Ascending aorta (tissue), 2 donors: Measurements from ENCODE around the gene PSMG2. TPM values are rescaled to one million over a fixed set of nuclear protein-coding genes. Genes with fewer than 3 reads are reported as not detected.
A peak's percentile ranks its signal among the peaks of the same experiment; 100 is the strongest.

ENCODE experiments used
- DNase-seq, 2 donors: peaks; one replicate each; pipeline ENCODE4 v3.0.0-alpha.2; 2019; ENCODE audit warnings: low spot score in 2 of 2
- H3K27ac ChIP-seq, 2 donors: fragments of 200-600 bp; sonication (generic); one replicate each; pipeline ENCODE4 v1.5.1; 2016 to 2017; ENCODE audit warnings: mild to moderate bottlenecking in 1 of 2
- H3K27me3 ChIP-seq: fragments of 200-600 bp; sonication (generic); one replicate; pipeline ENCODE4 v1.5.1; 2017
- H3K36me3 ChIP-seq, 2 donors: fragments of 200-600 bp; sonication (generic); one replicate each; pipeline ENCODE4 v1.5.1; 2016
- H3K4me1 ChIP-seq, 2 donors: fragments of 200-600 bp; sonication (generic); one replicate each; pipeline ENCODE4 v1.5.1; 2016 to 2017; ENCODE audit warnings: mild to moderate bottlenecking in 1 of 2
- H3K4me3 ChIP-seq, 2 donors: fragments of 200-600 bp; sonication (generic); one replicate each; pipeline ENCODE4 v1.5.1; 2016 to 2017; ENCODE audit warnings: mild to moderate bottlenecking in 1 of 2
- H3K9me3 ChIP-seq, 2 donors: fragments of 200-600 bp; sonication (generic); one replicate each; pipeline ENCODE4 v1.5.1; 2016
- CTCF ChIP-seq, 3 experiments: fragments of 200-600 bp in 2 of 3; fragments of 450-650 bp in 1 of 3; sonication (generic) in 2 of 3; IDR thresholded peaks; one replicate each; pipeline ENCODE4 v1.5.1; 2016 to 2019; ENCODE audit warnings: antibody characterized with exemption in 3 of 3, mild to moderate bottlenecking in 1 of 3, moderate library complexity in 1 of 3
- intact Hi-C: fragments of 100-400 bp; cut with DNase I; formaldehyde crosslinking; loops from one replicate; pipeline ENCODE4 v1.15.1; 2023
- total RNA-seq: library from RNA; depleted of rRNA; stranded (reverse); fragments of >200 nt; gene quantifications from one replicate; pipeline ENCODE4 v1.1.0, GENCODE V29; 2016

PSMG2 gene
- total RNA-seq, 1 donor from 2014 or later, result 52.2 TPM

GRCh38 chr18:12657684-12658425, 45.0 kb upstream of the PSMG2 start, which contains the start of gene SPIRE1:
Gene SPIRE1, minus strand, starts transcription at chr18:12658107. Its CDS starts 241 bp downstream, at chr18:12657866.
- H3K27ac ChIP-seq, result peak within 1 kb of the TSS; percentile 99 to 100
- no peaks in the 10 kb centered on the region for H3K36me3 ChIP-seq
- H3K27me3 ChIP-seq, result no peaks in the 10 kb centered on the region
- H3K4me3 ChIP-seq, result peak within 1 kb of the TSS; percentile 91 to 94
- intact Hi-C loops, result loop anchor here (1.0 to 5.0 kb wide), 7 partner anchors 61 to 386 kb away; partner anchors contain the start of genes AFG3L2 and PRELID3A
- TF ChIP-seq CTCF (IDR thresholded peaks at IDR 0.05), result peak in 1 of 3 experiments; percentile 7
- peaks cover 0 to 22% of the 10 kb centered on the region in 2 donors for H3K4me1 ChIP-seq
- DNase-seq, result peak in 1 of 2 donors; percentile 86
- no peaks in the 10 kb centered on the region for H3K9me3 ChIP-seq

- Histone ChIP-seq H3K27me3 (no peaks in the 10 kb centered on the region), H3K4me1 (peaks cover 0 to 19% of the 10 kb centered on the region in 2 donors), H3K9me3 (no peaks in the 10 kb centered on the region), H3K36me3 (peaks cover 0 to 2% of the 10 kb centered on the region in 2 donors), H3K27ac (peak overlapping the region; percentile 99 to 100), H3K4me3 (peak overlapping the region; percentile 91 to 94)
- no peak for TF ChIP-seq CTCF (IDR thresholded peaks at IDR 0.05)
- intact Hi-C loops, result loop anchor here (1.0 to 5.0 kb wide), 5 partner anchors 61 to 386 kb away; partner anchors contain the start of gene AFG3L2
- DNase-seq, result no peak
These were observed 44.3 kb upstream of the PSMG2 start for GRCh38 chr18:12658426-12659138.

- peak in 1 of 2 donors; percentile 71 for DNase-seq
- Histone ChIP-seq H3K9me3 (no peaks in the 10 kb centered on the region), H3K36me3 (peaks cover 0 to 3% of the 10 kb centered on the region in 2 donors), H3K4me1 (peaks cover 0 to 10% of the 10 kb centered on the region in 2 donors), H3K27me3 (no peaks in the 10 kb centered on the region), H3K4me3 (no peak overlapping the region), H3K27ac (no peak overlapping the region)
- intact Hi-C loops, result loop anchor here (1.0 to 5.0 kb wide), 5 partner anchors 63 to 388 kb away; no protein-coding TSS in a partner anchor
- peak; percentile 77 to 88 (median 84) for TF ChIP-seq CTCF (IDR thresholded peaks at IDR 0.05)
These were observed 42.8 kb upstream of the PSMG2 start for GRCh38 chr18:12659904-12660605.

GRCh38 chr18:12668041-12668440, 34.8 kb upstream of the PSMG2 start:
- H3K36me3 ChIP-seq, result peaks cover 2 to 7% of the 10 kb centered on the region in 2 donors
- no peaks in the 10 kb centered on the region for H3K27me3 ChIP-seq
- no peaks in the 10 kb centered on the region for H3K9me3 ChIP-seq
- H3K27ac ChIP-seq, result no peak overlapping the region
- H3K4me1 ChIP-seq, result no peaks in the 10 kb centered on the region
- no peak for DNase-seq
- no peak for TF ChIP-seq CTCF (IDR thresholded peaks at IDR 0.05)
- intact Hi-C loops, result no loop called here
- H3K4me3 ChIP-seq, result no peak overlapping the region

GRCh38 chr18:12679183-12679786, 23.6 kb upstream of the PSMG2 start:
- Histone ChIP-seq H3K27me3 (no peaks in the 10 kb centered on the region), H3K4me1 (no peaks in the 10 kb centered on the region), H3K36me3 (peaks cover 4 to 18% of the 10 kb centered on the region in 2 donors), H3K9me3 (no peaks in the 10 kb centered on the region), H3K4me3 (peak overlapping the region in 1 of 2 donors; percentile 54), H3K27ac (peak overlapping the region; percentile 71 to 79)
- intact Hi-C loops, result no loop called here
- DNase-seq, result peak in 1 of 2 donors; percentile 73
- no peak for TF ChIP-seq CTCF (IDR thresholded peaks at IDR 0.05)
